Measurements from ENCODE around the gene ACSS3.

Gene ACSS3

GRCh38 chr12:81137801-81138200 is 59.9 kb downstream of the ACSS3 start:
- H3K9me3 ChIP-seq (ENCODE audit: severe bottlenecking) = no peaks in the 10 kb centered on the region
- no peaks in the 10 kb centered on the region for H3K27me3 ChIP-seq (ENCODE audit: insufficient read depth, poor library complexity, severe bottlenecking)
- TF ChIP-seq CTCF (IDR thresholded peaks at IDR 0.05; ENCODE audit: poor library complexity, severe bottlenecking) = no peak
- peaks cover 13% of the 10 kb centered on the region for H3K4me1 ChIP-seq (ENCODE audit: insufficient read depth, poor library complexity, severe bottlenecking)
- no peak for ATAC-seq (ENCODE audit: low read depth)
- no peaks in the 10 kb centered on the region for H3K36me3 ChIP-seq (ENCODE audit: low read depth)
- H3K4me3 ChIP-seq (ENCODE audit: severe bottlenecking) = no peak overlapping the region
- no peak overlapping the region for H3K27ac ChIP-seq (ENCODE audit: poor library complexity, severe bottlenecking)
- no peak for DNase-seq (ENCODE audit: low spot score)

- Histone ChIP-seq H3K27ac (ENCODE audit: poor library complexity, severe bottlenecking) (no peak overlapping the region), H3K4me3 (ENCODE audit: severe bottlenecking) (no peak overlapping the region), H3K9me3 (ENCODE audit: severe bottlenecking) (no peaks in the 10 kb centered on the region), H3K27me3 (ENCODE audit: insufficient read depth, poor library complexity, severe bottlenecking) (no peaks in the 10 kb centered on the region), H3K36me3 (ENCODE audit: low read depth) (no peaks in the 10 kb centered on the region), H3K4me1 (ENCODE audit: insufficient read depth, poor library complexity, severe bottlenecking) (peaks cover 13% of the 10 kb centered on the region)
- no peak for DNase-seq (ENCODE audit: low spot score)
- TF ChIP-seq CTCF (IDR thresholded peaks at IDR 0.05; ENCODE audit: poor library complexity, severe bottlenecking) = no peak
- ATAC-seq (ENCODE audit: low read depth) = peak; percentile 61
Observed at GRCh38 chr12:81141217-81141616, 63.3 kb downstream of the ACSS3 start.

- Histone ChIP-seq H3K27me3 (ENCODE audit: insufficient read depth, poor library complexity, severe bottlenecking) (no peaks in the 10 kb centered on the region), H3K27ac (ENCODE audit: poor library complexity, severe bottlenecking) (no peak overlapping the region), H3K4me3 (ENCODE audit: severe bottlenecking) (no peak overlapping the region), H3K36me3 (ENCODE audit: low read depth) (no peaks in the 10 kb centered on the region), H3K9me3 (ENCODE audit: severe bottlenecking) (no peaks in the 10 kb centered on the region), H3K4me1 (ENCODE audit: insufficient read depth, poor library complexity, severe bottlenecking) (peaks cover 13% of the 10 kb centered on the region)
- DNase-seq (ENCODE audit: low spot score) (no peak), ATAC-seq (ENCODE audit: low read depth) (no peak)
- no peak for TF ChIP-seq CTCF (IDR thresholded peaks at IDR 0.05; ENCODE audit: poor library complexity, severe bottlenecking)
Observed at GRCh38 chr12:81143057-81143456, 65.2 kb downstream of the ACSS3 start.

GRCh38 chr12:81146228-81147225 is 68.6 kb downstream of the ACSS3 start:
- Histone ChIP-seq H3K9me3 (ENCODE audit: severe bottlenecking) (no peaks in the 10 kb centered on the region), H3K27me3 (ENCODE audit: insufficient read depth, poor library complexity, severe bottlenecking) (no peaks in the 10 kb centered on the region), H3K4me1 (ENCODE audit: insufficient read depth, poor library complexity, severe bottlenecking) (peaks cover 8% of the 10 kb centered on the region), H3K4me3 (ENCODE audit: severe bottlenecking) (no peak overlapping the region), H3K27ac (ENCODE audit: poor library complexity, severe bottlenecking) (no peak overlapping the region), H3K36me3 (ENCODE audit: low read depth) (no peaks in the 10 kb centered on the region)
- no peak for DNase-seq (ENCODE audit: low spot score)
- no peak for TF ChIP-seq CTCF (IDR thresholded peaks at IDR 0.05; ENCODE audit: poor library complexity, severe bottlenecking)
- no peak for ATAC-seq (ENCODE audit: low read depth)

All from RWPE2 (cell line).